Loucy (cell line): ENCODE measurements around the gene EMSY.

Experiments used
- EZH2phosphoT487 ChIP-seq: fragments of 200-600 bp; IDR thresholded peaks from 2 replicates; pipeline ENCODE4 v1.6.1; 2018; ENCODE audit warnings: antibody characterized with exemption, mild to moderate bottlenecking, moderate library complexity, borderline replicate concordance
- TF ChIP-seq, protein P1 (sequence below): fragments of 200-600 bp; sonication (generic); conservative IDR thresholded peaks from 2 replicates; pipeline ENCODE4 v1.5.1; 2014; ENCODE audit warnings: mild to moderate bottlenecking, antibody characterized with exemption, low read length

DNA sequence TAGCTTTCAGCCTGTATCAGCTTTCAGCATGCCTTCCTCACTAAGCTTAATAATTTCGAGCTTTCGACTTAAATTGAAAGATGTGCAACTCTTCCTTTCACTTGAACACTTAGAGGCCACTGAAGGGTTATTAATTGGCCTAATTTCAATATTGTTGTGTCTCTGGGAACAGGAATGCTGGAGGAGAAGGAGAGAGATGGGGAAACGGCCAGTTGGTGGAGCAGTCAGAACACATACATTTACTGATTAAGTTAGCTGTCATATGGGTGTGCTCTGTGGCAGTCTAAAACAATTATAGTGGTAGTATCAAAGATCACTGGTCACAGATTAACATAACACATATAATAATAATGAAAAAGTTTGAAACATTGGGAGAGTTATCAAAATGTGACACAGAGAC, 119.5 kb downstream of the EMSY start:
- TF ChIP-seq, protein P1, sequence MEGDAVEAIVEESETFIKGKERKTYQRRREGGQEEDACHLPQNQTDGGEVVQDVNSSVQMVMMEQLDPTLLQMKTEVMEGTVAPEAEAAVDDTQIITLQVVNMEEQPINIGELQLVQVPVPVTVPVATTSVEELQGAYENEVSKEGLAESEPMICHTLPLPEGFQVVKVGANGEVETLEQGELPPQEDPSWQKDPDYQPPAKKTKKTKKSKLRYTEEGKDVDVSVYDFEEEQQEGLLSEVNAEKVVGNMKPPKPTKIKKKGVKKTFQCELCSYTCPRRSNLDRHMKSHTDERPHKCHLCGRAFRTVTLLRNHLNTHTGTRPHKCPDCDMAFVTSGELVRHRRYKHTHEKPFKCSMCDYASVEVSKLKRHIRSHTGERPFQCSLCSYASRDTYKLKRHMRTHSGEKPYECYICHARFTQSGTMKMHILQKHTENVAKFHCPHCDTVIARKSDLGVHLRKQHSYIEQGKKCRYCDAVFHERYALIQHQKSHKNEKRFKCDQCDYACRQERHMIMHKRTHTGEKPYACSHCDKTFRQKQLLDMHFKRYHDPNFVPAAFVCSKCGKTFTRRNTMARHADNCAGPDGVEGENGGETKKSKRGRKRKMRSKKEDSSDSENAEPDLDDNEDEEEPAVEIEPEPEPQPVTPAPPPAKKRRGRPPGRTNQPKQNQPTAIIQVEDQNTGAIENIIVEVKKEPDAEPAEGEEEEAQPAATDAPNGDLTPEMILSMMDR, result no peak
- TF ChIP-seq EZH2phosphoT487, result no peak
